ENCODE results near the gene PDE11A.

The PDE11A gene

GRCh38 chr2:177889818-177890460, 182.6 kb downstream of the PDE11A start:
- TF ChIP-seq ESRRG (CRISPR knock-in tag; IDR thresholded peaks at IDR 0.05) (no peak), ZNF565 (CRISPR knock-in tag; conservative IDR thresholded peaks at IDR 0.05; ENCODE audit: low read depth) (no peak), RARB (CRISPR knock-in tag; IDR thresholded peaks at IDR 0.05) (no peak), ZFP30 (CRISPR knock-in tag; IDR thresholded peaks at IDR 0.05) (no peak), BACH2 (CRISPR knock-in tag; IDR thresholded peaks at IDR 0.05; ENCODE audit: borderline replicate concordance) (no peak), ZFP3 (CRISPR knock-in tag; IDR thresholded peaks at IDR 0.05) (no peak), POU6F1 (CRISPR knock-in tag; IDR thresholded peaks at IDR 0.05; ENCODE audit: borderline replicate concordance, low read depth) (no peak), TCF4 (CRISPR knock-in tag; IDR thresholded peaks at IDR 0.05; ENCODE audit: borderline replicate concordance) (no peak), ZNF8 (CRISPR knock-in tag; IDR thresholded peaks at IDR 0.05) (no peak), CREB5 (CRISPR knock-in tag; IDR thresholded peaks at IDR 0.05; ENCODE audit: low read depth) (no peak), TOX (CRISPR knock-in tag; IDR thresholded peaks at IDR 0.05; ENCODE audit: borderline replicate concordance) (no peak), PATZ1 (CRISPR knock-in tag; IDR thresholded peaks at IDR 0.05; ENCODE audit: borderline replicate concordance) (no peak), ZC3H10 (CRISPR knock-in tag; IDR thresholded peaks at IDR 0.05) (no peak)
- ATAC-seq: no peak

GRCh38 chr2:177888581-177888980, 184.0 kb downstream of the PDE11A start:
- TF ChIP-seq CREB5 (CRISPR knock-in tag; IDR thresholded peaks at IDR 0.05; ENCODE audit: low read depth): no peak
- no peak for ATAC-seq

GRCh38 chr2:177887722-177888121, 184.9 kb downstream of the PDE11A start:
- no peak for ATAC-seq
- TF ChIP-seq OSR1 (CRISPR knock-in tag; IDR thresholded peaks at IDR 0.05) (no peak), ARNTL (CRISPR knock-in tag; IDR thresholded peaks at IDR 0.05; ENCODE audit: borderline replicate concordance, low read depth) (no peak), CREB5 (CRISPR knock-in tag; IDR thresholded peaks at IDR 0.05; ENCODE audit: low read depth) (no peak), ZNF8 (CRISPR knock-in tag; IDR thresholded peaks at IDR 0.05) (no peak), PPARA (CRISPR knock-in tag; IDR thresholded peaks at IDR 0.05; ENCODE audit: borderline replicate concordance) (no peak), ESRRG (CRISPR knock-in tag; IDR thresholded peaks at IDR 0.05) (no peak), ZFP3 (CRISPR knock-in tag; IDR thresholded peaks at IDR 0.05) (no peak), TSHZ2 (CRISPR knock-in tag; IDR thresholded peaks at IDR 0.05) (no peak), ZFP30 (CRISPR knock-in tag; IDR thresholded peaks at IDR 0.05) (no peak), ZNF70 (CRISPR knock-in tag; IDR thresholded peaks at IDR 0.05) (no peak), TOX (CRISPR knock-in tag; IDR thresholded peaks at IDR 0.05; ENCODE audit: borderline replicate concordance) (no peak), CSRNP3 (CRISPR knock-in tag; IDR thresholded peaks at IDR 0.05) (no peak), CSDC2 (CRISPR knock-in tag; IDR thresholded peaks at IDR 0.05) (no peak), SNAI2 (CRISPR knock-in tag; IDR thresholded peaks at IDR 0.05) (no peak), TCF4 (CRISPR knock-in tag; IDR thresholded peaks at IDR 0.05; ENCODE audit: borderline replicate concordance) (no peak), ZNF565 (CRISPR knock-in tag; conservative IDR thresholded peaks at IDR 0.05; ENCODE audit: low read depth) (no peak), BACH2 (CRISPR knock-in tag; IDR thresholded peaks at IDR 0.05; ENCODE audit: borderline replicate concordance) (no peak)
